Body of pancreas (tissue), 4 donors: ENCODE measurements around the gene HOXA3. TPM values are rescaled to one million over a fixed set of nuclear protein-coding genes. Genes with fewer than 3 reads are reported as not detected.

Source experiments
- ATAC-seq: fragments of 150-250 bp; one replicate; pipeline ENCODE4 v1.9.1; 2016
- DNase-seq, 4 donors: peaks; one replicate each; pipeline ENCODE4 v3.0.0-alpha.2; 2019
- H3K27ac ChIP-seq, 4 donors: fragments of 200-600 bp; sonication (generic); 1 replicate in 3 of 4; 2 replicates in 1 of 4; pipeline versions ENCODE4 v1.5.1 to v1.6.1; 2016 to 2019; ENCODE audit warnings: mild to moderate bottlenecking in 1 of 4, mixed read lengths in 1 of 4, moderate library complexity in 1 of 4
- H3K27me3 ChIP-seq, 2 donors: fragments of 200-600 bp; sonication (generic); one replicate each; pipeline ENCODE4 v1.6.0; 2016; ENCODE audit warnings: mild to moderate bottlenecking in 1 of 2
- H3K36me3 ChIP-seq, 2 donors: fragments of 200-600 bp; sonication (generic); replicated peaks in 1 of 2; 2 replicates each; pipeline ENCODE4 v1.5.1; 2016; ENCODE audit warnings: low read depth in 2 of 2; ENCODE audit not compliant: insufficient read depth in 1 of 2
- H3K4me1 ChIP-seq: fragments of 200-600 bp; sonication (generic); one replicate; pipeline ENCODE4 v1.6.0; 2016
- H3K4me3 ChIP-seq, 2 donors: fragments of 200-600 bp; sonication (generic); 1 replicate in 1 of 2; 2 replicates in 1 of 2; pipeline ENCODE4 v1.5.1; 2016 to 2019
- H3K9me3 ChIP-seq, 3 donors: fragments of 200-600 bp; sonication (generic); 1 replicate in 2 of 3; 2 replicates in 1 of 3; pipeline ENCODE4 v1.5.1; 2016
- CTCF ChIP-seq, 7 experiments: fragments of 450-650 bp in 4 of 7; fragments of 200-600 bp in 3 of 7; sonication (generic) in 3 of 7; IDR thresholded peaks; one replicate each; pipeline ENCODE4 v1.5.1; 2016 to 2019; ENCODE audit warnings: antibody characterized with exemption in 7 of 7
- POLR2A ChIP-seq, 3 donors: fragments of 450-650 bp; IDR thresholded peaks; one replicate each; pipeline ENCODE4 v1.6.1; 2016; ENCODE audit warnings: antibody characterized with exemption in 3 of 3, mild to moderate bottlenecking in 2 of 3
- WGBS, 2 donors: methylation state at CpG; one replicate each; pipeline ENCODE4 v1.1.5; 2017; 5-methylcytosine and 5-hydroxymethylcytosine counted together
- intact Hi-C: fragments of 100-400 bp; cut with DNase I; formaldehyde crosslinking; loops from one replicate; pipeline ENCODE4 v1.15.1; 2023
- total RNA-seq, 2 donors: library from RNA; depleted of rRNA; stranded (reverse); fragments of >200 nt; gene quantifications; one replicate each; pipeline ENCODE4 v1.1.0, GENCODE V29; 2016

The HOXA3 gene
- total RNA-seq, 2 donors from 2014 or later: 1.6 TPM; not detected in 1

GRCh38 chr7:27163288-27164044 lies 11.1 kb upstream of the HOXA3 start:
- no peaks in the 10 kb centered on the region for H3K9me3 ChIP-seq
- peaks cover 22% of the 10 kb centered on the region for H3K4me1 ChIP-seq
- DNase-seq (no peak), ATAC-seq (no peak)
- H3K27ac ChIP-seq: no peak overlapping the region
- no peak overlapping the region for H3K4me3 ChIP-seq
- 34 to 44% methylated on average over 24 of the region's 24 CpGs for WGBS, 2 donors
- no peaks in the 10 kb centered on the region for H3K36me3 ChIP-seq
- H3K27me3 ChIP-seq: peaks cover 0 to 68% of the 10 kb centered on the region in 2 donors
- TF ChIP-seq CTCF (IDR thresholded peaks at IDR 0.05): no peak
- no peak for TF ChIP-seq POLR2A (IDR thresholded peaks at IDR 0.05)
- intact Hi-C loops: loop anchor here (10.0 kb wide), 1 partner anchor 309 kb away; no protein-coding TSS in a partner anchor

GRCh38 chr7:27162561-27163287 lies 10.3 kb upstream of the HOXA3 start:
- ATAC-seq: no peak
- Histone ChIP-seq H3K27me3 (peaks cover 0 to 69% of the 10 kb centered on the region in 2 donors), H3K9me3 (no peaks in the 10 kb centered on the region), H3K4me3 (no peak overlapping the region), H3K36me3 (no peaks in the 10 kb centered on the region), H3K4me1 (peaks cover 22% of the 10 kb centered on the region), H3K27ac (no peak overlapping the region)
- WGBS, 2 donors: 51 to 63% methylated on average over 7 of the region's 7 CpGs
- DNase-seq: no peak
- intact Hi-C loops: loop anchor here (10.0 kb wide), 1 partner anchor 308 kb away; no protein-coding TSS in a partner anchor
- TF ChIP-seq CTCF (IDR thresholded peaks at IDR 0.05): no peak
- TF ChIP-seq POLR2A (IDR thresholded peaks at IDR 0.05): no peak

- no peak for ATAC-seq
- peaks cover 0 to 64% of the 10 kb centered on the region in 2 donors for H3K27me3 ChIP-seq
- H3K27ac ChIP-seq: no peak overlapping the region
Measured at GRCh38 chr7:27161721-27162560, 9.6 kb upstream of the HOXA3 start.

More at GRCh38 chr7:27161721-27162560, 9.6 kb upstream of the HOXA3 start:
- 26 to 33% methylated on average over 24 to 30 of the region's 30 CpGs for WGBS, 2 donors
- no peaks in the 10 kb centered on the region for H3K36me3 ChIP-seq
- H3K4me1 ChIP-seq: peaks cover 22% of the 10 kb centered on the region
- DNase-seq: peak in 1 of 4 donors; percentile 9
- no peak for TF ChIP-seq CTCF (IDR thresholded peaks at IDR 0.05)
- no peak for TF ChIP-seq POLR2A (IDR thresholded peaks at IDR 0.05)
- H3K4me3 ChIP-seq: no peak overlapping the region
- H3K9me3 ChIP-seq: no peaks in the 10 kb centered on the region
- intact Hi-C loops: loop anchor here (10.0 kb wide), 1 partner anchor 307 kb away; no protein-coding TSS in a partner anchor
